ENCODE measurements around the gene LYZL2.
"Not testable (repeated sequence)": the region's sequence is repeated elsewhere in the genome, so short reads cannot be mapped to it uniquely, and the experiment has no call there.

Gene LYZL2

DNA sequence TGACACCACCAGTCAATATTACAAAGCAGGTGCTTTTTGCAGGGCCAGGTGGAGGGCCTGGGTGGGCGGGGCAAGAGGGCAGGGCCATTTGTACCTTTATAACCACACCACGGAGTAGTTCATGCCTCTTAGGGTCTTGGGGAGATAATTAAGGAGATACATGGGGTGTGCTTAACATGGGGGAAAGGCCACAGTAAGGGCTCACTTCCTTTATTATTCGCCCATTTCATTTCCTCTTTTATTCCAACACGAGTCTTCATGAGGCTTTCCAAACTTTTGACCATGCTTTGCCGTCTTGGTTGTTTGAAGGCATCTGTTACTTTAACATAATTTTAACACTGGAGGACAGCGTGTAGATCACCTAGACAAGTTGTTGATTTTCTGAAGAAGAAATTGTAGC is 33.3 kb upstream of the LYZL2 start:
- TF ChIP-seq EZH2 (IDR thresholded peaks at IDR 0.05) = no peak
- TF ChIP-seq POLR2AphosphoS5 (IDR thresholded peaks at IDR 0.05; ENCODE audit: borderline replicate concordance, low read depth, low read length) = no peak
- TF ChIP-seq FOXP2 (optimal IDR thresholded peaks at IDR 0.05; ENCODE audit: control extremely low read depth, extremely low read length, insufficient read depth) = no peak
- Histone ChIP-seq H3K4me3 (no peak overlapping the region), H3K27ac (no peak overlapping the region), H3K9ac (ENCODE audit: insufficient read length) (no peak overlapping the region), H3K36me3 (ENCODE audit: insufficient read depth, low read length) (no peaks in the 10 kb centered on the region), H3K9me3 (ENCODE audit: low read depth, low read length) (no peaks in the 10 kb centered on the region)
- DNase-seq (ENCODE audit: low read depth, low spot score) = no peak

DNA sequence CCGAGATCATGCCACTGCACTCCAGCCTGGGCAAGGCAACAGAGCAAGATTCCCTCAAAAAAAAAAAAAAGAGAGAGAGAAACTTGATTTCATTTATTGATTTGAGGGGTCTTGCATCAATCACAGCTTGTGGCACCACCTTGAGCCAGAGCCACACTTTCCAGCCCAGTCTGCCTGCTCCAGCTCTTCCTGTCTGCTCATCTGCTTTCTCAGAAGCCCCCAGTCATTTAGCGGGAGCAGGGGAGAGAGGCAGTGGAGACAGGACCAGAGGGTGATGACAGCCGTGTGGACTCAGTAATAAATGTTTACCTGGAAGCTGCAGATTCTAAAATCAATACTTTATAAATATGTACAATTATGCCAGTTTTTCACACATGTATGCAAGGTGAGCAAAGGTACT is 30.8 kb upstream of the LYZL2 start:
- not testable (repeated sequence) for H3K9ac ChIP-seq (ENCODE audit: insufficient read length); H3K36me3 ChIP-seq (ENCODE audit: insufficient read depth, low read length); DNase-seq (ENCODE audit: low read depth, low spot score); H3K4me3 ChIP-seq; H3K9me3 ChIP-seq (ENCODE audit: low read depth, low read length); H3K27ac ChIP-seq

DNA sequence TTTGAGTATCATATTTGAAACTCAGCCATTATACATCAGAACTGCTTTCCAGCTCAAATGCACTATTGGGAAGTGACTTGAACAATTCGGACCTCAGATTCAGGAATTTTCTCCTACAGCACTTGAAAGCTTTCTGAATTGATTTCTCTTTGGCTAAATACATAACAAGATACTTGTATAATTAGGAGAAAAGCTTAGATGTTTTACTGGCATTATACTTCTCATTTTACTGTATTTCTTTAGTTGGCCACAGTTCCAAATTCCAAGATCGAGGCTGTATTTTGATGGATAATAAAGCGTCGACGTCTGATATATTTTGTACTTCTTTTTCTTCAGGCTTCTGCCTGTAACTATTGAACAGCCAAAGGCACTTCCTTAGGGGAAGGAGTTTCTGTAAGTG is 26.7 kb upstream of the LYZL2 start:
- no peak overlapping the region for H3K27ac ChIP-seq
- H3K4me3 ChIP-seq = peak overlapping the region; percentile 56
- no peak for DNase-seq (ENCODE audit: low read depth, low spot score)
- H3K36me3 ChIP-seq (ENCODE audit: insufficient read depth, low read length) = no peaks in the 10 kb centered on the region
- TF ChIP-seq EZH2 (IDR thresholded peaks at IDR 0.05) (no peak), POLR2AphosphoS5 (IDR thresholded peaks at IDR 0.05; ENCODE audit: borderline replicate concordance, low read depth, low read length) (no peak), FOXP2 (optimal IDR thresholded peaks at IDR 0.05; ENCODE audit: control extremely low read depth, extremely low read length, insufficient read depth) (no peak)
- no peak overlapping the region for H3K9ac ChIP-seq (ENCODE audit: insufficient read length)
- H3K9me3 ChIP-seq (ENCODE audit: low read depth, low read length) = no peaks in the 10 kb centered on the region

DNA sequence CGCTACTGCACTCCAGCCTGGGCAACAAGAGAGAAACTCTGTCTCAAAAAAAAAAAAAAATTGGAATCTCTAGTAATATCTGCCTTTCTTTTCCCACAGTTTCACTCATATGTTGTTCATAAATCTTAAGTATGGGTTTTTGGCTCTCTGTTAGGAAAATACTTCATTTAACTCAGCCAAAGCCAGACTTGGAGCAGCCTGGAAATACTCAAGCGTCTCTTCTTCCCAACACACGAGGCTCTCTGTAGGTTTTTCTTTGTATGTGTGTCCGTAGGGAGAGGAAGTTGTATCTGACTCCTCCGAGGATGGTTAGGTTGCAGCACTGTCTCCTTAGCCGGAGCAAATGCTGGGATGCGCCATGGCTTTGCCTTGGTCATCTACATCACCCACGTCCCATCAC is 25.4 kb upstream of the LYZL2 start:
- not testable (repeated sequence) for H3K9ac ChIP-seq (ENCODE audit: insufficient read length); H3K27ac ChIP-seq; H3K9me3 ChIP-seq (ENCODE audit: low read depth, low read length); DNase-seq (ENCODE audit: low read depth, low spot score); H3K4me3 ChIP-seq; H3K36me3 ChIP-seq (ENCODE audit: insufficient read depth, low read length)

DNA sequence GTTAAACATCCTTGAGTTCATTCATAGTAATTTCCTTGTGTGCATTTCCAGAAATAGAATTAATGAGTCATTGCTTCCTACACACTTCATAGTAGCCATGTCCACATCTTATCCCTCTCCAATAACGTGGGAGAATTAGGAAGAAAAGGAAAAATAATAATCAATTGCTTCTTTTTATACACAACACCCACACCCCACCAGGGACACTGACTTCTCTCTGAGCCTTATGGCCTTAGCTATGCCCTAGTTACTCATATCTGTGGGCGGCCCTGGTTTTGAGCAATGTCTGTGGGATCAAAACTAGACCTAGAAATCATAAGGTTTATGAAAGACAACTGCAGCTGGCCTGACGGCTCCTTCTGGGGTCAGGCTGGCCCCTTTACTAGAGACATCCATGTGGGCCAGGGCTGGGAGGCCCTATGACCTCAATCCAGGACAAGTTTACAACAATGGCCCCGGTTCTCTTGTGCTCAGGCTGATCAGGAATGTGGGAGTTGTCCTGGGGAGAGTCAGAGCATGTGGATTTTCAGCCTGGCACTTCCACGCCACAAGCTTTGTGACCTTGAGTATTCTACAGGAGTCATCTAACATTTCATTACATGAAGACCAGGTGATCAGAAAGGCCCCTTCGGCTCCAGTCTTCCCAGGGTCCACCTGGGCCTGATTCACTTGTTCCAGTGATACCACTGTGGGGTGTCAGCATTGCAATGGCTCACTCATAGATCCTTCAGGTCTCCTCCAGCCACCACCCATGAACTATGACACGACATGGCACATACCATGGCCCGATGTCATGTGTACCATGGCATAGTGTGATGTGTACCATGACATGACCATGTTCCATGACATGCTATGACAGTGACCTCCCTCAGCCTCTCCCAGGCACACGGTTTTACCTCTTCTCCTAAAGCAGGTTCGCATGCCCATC is 22.2 kb upstream of the LYZL2 start:
- H3K4me3 ChIP-seq; H3K36me3 ChIP-seq (ENCODE audit: insufficient read depth, low read length); H3K9ac ChIP-seq (ENCODE audit: insufficient read length); H3K27ac ChIP-seq; H3K9me3 ChIP-seq (ENCODE audit: low read depth, low read length); DNase-seq (ENCODE audit: low read depth, low spot score): not testable (repeated sequence)

DNA sequence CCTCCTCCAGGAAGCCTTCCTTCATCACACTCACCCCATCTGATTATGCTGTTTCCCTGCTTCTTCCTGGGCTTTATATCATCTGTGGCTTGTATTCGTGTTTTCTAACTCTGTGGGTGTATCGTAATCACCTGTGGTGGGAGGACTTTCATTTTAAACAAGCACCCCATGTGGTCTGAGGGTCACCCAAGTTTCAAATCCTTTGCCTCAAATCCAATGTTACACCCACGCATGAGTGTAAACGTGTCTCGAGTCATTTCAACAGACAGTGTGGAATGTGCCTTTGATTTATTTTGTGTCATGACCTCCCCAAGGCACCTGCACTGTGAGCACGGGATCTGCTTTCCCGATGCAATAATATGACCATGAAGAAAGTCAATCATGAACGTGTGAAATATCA is 17.5 kb upstream of the LYZL2 start:
- TF ChIP-seq POLR2AphosphoS5 (IDR thresholded peaks at IDR 0.05; ENCODE audit: borderline replicate concordance, low read depth, low read length) (no peak), EZH2 (IDR thresholded peaks at IDR 0.05) (no peak), FOXP2 (optimal IDR thresholded peaks at IDR 0.05; ENCODE audit: control extremely low read depth, extremely low read length, insufficient read depth) (no peak)
- Histone ChIP-seq H3K4me3 (no peak overlapping the region), H3K9ac (ENCODE audit: insufficient read length) (no peak overlapping the region), H3K9me3 (ENCODE audit: low read depth, low read length) (no peaks in the 10 kb centered on the region), H3K27ac (no peak overlapping the region), H3K36me3 (ENCODE audit: insufficient read depth, low read length) (no peaks in the 10 kb centered on the region)
- no peak for DNase-seq (ENCODE audit: low read depth, low spot score)

DNA sequence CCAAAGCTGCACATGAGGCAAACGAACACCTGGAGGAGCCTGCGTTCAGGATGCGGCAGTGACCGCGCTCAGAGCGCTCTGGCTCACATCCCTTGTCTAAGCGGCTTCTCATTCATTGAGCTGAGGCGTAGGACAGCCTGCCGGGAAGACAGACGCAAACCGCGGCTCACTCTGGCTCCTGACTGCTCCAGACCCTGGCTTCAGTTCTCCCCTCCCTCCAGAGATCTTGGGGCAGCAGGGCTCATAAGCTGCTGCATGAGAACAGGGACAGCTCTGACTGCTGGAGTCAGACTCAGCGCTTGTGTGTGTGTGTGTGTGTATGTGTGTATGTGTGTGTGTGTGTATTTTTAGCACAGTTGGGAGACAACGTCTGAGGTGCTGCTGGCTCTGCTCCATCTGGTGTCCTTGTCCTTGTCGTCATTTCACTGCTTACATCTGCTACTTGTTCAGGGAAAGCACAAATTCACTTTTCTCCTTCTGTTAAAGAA is 15.8 kb upstream of the LYZL2 start:
- Histone ChIP-seq H3K9me3 (ENCODE audit: low read depth, low read length) (no peaks in the 10 kb centered on the region), H3K9ac (ENCODE audit: insufficient read length) (no peak overlapping the region), H3K27ac (no peak overlapping the region), H3K4me3 (no peak overlapping the region), H3K36me3 (ENCODE audit: insufficient read depth, low read length) (no peaks in the 10 kb centered on the region)
- TF ChIP-seq POLR2AphosphoS5 (IDR thresholded peaks at IDR 0.05; ENCODE audit: borderline replicate concordance, low read depth, low read length) = no peak
- TF ChIP-seq FOXP2 (optimal IDR thresholded peaks at IDR 0.05; ENCODE audit: control extremely low read depth, extremely low read length, insufficient read depth) = no peak
- TF ChIP-seq EZH2 (IDR thresholded peaks at IDR 0.05) = no peak
- DNase-seq (ENCODE audit: low read depth, low spot score) = no peak

DNA sequence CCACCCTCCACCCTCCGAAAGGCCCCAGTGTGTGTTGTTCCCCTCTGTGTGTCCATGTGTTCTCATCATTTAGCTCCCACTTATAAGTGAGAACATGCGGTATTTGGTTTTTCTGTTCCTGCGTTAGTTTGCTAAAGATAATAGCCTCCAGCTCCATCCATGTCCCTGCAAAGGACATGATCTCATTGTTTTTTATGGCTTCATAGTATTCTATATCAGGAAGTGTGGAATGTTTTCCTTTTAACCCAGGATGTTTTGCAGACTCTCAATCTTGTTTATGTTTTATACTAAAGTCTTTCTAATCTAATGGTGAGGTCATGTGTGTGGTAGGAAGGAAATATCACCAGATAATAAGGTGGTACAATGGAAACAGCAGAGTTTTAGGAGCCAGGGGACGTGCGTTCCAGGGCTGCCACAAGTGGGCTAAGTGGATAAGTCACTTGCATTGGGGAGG is 14.9 kb upstream of the LYZL2 start:
- not testable (repeated sequence) for H3K4me3 ChIP-seq; H3K9ac ChIP-seq (ENCODE audit: insufficient read length); H3K36me3 ChIP-seq (ENCODE audit: insufficient read depth, low read length); H3K9me3 ChIP-seq (ENCODE audit: low read depth, low read length); H3K27ac ChIP-seq; DNase-seq (ENCODE audit: low read depth, low spot score)

DNA sequence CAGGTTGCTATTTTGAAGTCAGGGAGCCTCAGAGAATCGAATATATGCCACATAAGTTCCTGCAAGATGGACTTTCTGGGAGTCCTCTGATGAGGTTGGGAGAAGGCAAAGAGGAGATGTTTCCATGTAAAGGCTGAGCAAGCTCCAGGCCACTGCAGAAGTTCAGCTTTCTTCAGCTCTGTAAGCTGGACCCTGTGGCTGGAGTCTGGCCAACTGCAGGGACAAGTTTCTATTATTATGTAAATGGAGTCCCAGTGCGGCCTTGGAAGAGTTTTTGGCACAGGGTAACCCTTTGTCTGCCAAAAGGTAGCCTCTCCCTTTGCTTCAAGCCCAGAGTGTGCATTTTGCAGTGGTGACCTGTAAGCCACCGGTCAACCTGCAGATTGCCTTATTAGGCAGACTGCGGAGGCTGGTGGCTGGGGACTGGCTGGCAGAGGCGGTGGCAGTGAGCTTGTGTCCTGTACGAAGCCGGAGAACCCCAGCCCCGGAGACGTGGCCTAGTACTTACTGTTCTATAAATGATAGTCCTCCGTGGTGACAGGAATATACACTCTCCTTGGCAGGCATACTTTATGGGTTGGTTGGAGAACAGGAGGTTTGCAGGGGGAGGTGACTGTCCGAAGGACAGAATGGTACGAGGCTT is 14.1 kb upstream of the LYZL2 start:
- H3K9me3 ChIP-seq (ENCODE audit: low read depth, low read length); H3K36me3 ChIP-seq (ENCODE audit: insufficient read depth, low read length); DNase-seq (ENCODE audit: low read depth, low spot score); H3K4me3 ChIP-seq; H3K27ac ChIP-seq; H3K9ac ChIP-seq (ENCODE audit: insufficient read length): not testable (repeated sequence)

DNA sequence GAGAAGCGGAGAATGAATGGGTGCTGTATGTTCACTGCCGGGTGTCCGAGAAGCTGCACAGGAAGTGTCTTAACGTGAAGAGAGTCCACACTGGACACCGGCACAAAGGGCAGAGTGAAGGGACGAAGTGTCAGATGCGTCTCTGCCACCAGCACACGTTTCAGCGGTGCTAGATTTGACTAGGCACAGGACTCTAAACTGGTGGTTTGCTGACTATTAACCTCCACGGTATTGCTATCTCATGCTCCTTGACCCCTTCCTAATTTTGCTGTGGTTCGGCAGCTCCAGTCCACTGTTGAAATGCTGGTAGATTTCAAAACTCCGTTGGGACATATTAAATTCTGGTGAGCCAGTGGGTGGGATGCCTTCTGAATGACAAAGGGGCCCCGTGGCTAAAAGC is 13.3 kb upstream of the LYZL2 start:
- H3K9me3 ChIP-seq (ENCODE audit: low read depth, low read length); H3K9ac ChIP-seq (ENCODE audit: insufficient read length); H3K27ac ChIP-seq; H3K36me3 ChIP-seq (ENCODE audit: insufficient read depth, low read length); H3K4me3 ChIP-seq; DNase-seq (ENCODE audit: low read depth, low spot score): not testable (repeated sequence)
